ENCODE data around the gene MEIOSIN. TPM values are rescaled to one million over a fixed set of nuclear protein-coding genes. Genes with fewer than 3 reads are reported as not detected.

The MEIOSIN gene
- total and polyA plus RNA-seq, 11 donors, result not detected

- intact Hi-C loops (cut with DNase I), result no loop called here
- peaks cover 0 to 73% (median 55%) of the 10 kb centered on the region in 9 donors for H3K36me3 ChIP-seq
- peaks cover 0 to 31% (median 13%) of the 10 kb centered on the region in 12 donors for H3K4me1 ChIP-seq
- no peak overlapping the region for H3K27ac ChIP-seq
- ATAC-seq (no peak), DNase-seq (no peak)
- whole genome bisulfite sequencing, 4 donors, result 82 to 92% (median 88%) methylated on average over 9 of the region's 9 CpGs
- H3K27me3 ChIP-seq, result peaks cover 0 to 61% (median 0%) of the 10 kb centered on the region in 9 donors
- H3K4me3 ChIP-seq, result no peak overlapping the region
- TF ChIP-seq POLR2A (IDR thresholded peaks at IDR 0.05) (no peak), CTCF (IDR thresholded peaks at IDR 0.05) (no peak)
- no peaks in the 10 kb centered on the region for H3K9me3 ChIP-seq
These were observed 41.5 kb downstream of the MEIOSIN start for GRCh38 chr19:45774765-45775164.

GRCh38 chr19:45777395-45777961 is 44.2 kb downstream of the MEIOSIN start:
- WGBS, 4 donors, result 93 to 98% (median 93%) methylated on average over 14 to 34 of the region's 34 CpGs
- Histone ChIP-seq H3K9me3 (no peaks in the 10 kb centered on the region), H3K36me3 (peaks cover 0 to 59% (median 49%) of the 10 kb centered on the region in 9 donors), H3K27ac (no peak overlapping the region), H3K27me3 (peaks cover 0 to 58% (median 0%) of the 10 kb centered on the region in 9 donors), H3K4me3 (no peak overlapping the region), H3K4me1 (peaks cover 0 to 42% (median 22%) of the 10 kb centered on the region in 12 donors)
- TF ChIP-seq CTCF (IDR thresholded peaks at IDR 0.05) (no peak), POLR2A (IDR thresholded peaks at IDR 0.05) (no peak)
- intact Hi-C loops (cut with DNase I), result no loop called here
- no peak for ATAC-seq
- no peak for DNase-seq

- no peaks in the 10 kb centered on the region for H3K9me3 ChIP-seq
These were observed 44.9 kb downstream of the MEIOSIN start for GRCh38 chr19:45778010-45778661.

More at GRCh38 chr19:45778010-45778661, 44.9 kb downstream of the MEIOSIN start:
- peaks cover 0 to 56% (median 0%) of the 10 kb centered on the region in 9 donors for H3K27me3 ChIP-seq
- H3K27ac ChIP-seq, result no peak overlapping the region
- intact Hi-C loops (cut with DNase I), result no loop called here
- no peak for ATAC-seq
- peaks cover 0 to 42% (median 24%) of the 10 kb centered on the region in 12 donors for H3K4me1 ChIP-seq
- no peak for TF ChIP-seq CTCF (IDR thresholded peaks at IDR 0.05)
- TF ChIP-seq POLR2A (IDR thresholded peaks at IDR 0.05), result no peak
- 87 to 94% (median 93%) methylated on average over 15 to 28 of the region's 28 CpGs for WGBS, 4 donors
- no peak for DNase-seq
- H3K4me3 ChIP-seq, result no peak overlapping the region
- peaks cover 0 to 55% (median 43%) of the 10 kb centered on the region in 9 donors for H3K36me3 ChIP-seq

Data from heart left ventricle (tissue), 16 donors.